HepG2 (cell line): Measurements from ENCODE around the gene HCFC1R1. TPM values are rescaled to one million over a fixed set of nuclear protein-coding genes. Genes with fewer than 3 reads are reported as not detected.
A peak's percentile ranks its signal among the peaks of the same experiment; 100 is the strongest.

Experiments
- ATAD3A ChIP-seq: sonication (generic); formaldehyde crosslinking; IDR thresholded peaks from 2 replicates; pipeline ENCODE4 v1.4.0; 2020; ENCODE audit warnings: missing genetic modification reagents
- ATRX ChIP-seq: sonication (generic); formaldehyde crosslinking; IDR thresholded peaks from 2 replicates; pipeline ENCODE4 v1.4.0; 2020; ENCODE audit warnings: missing genetic modification reagents, borderline replicate concordance
- CREM ChIP-seq, 2 experiments: sonication (generic) in 1 of 2; formaldehyde crosslinking in 1 of 2; IDR thresholded peaks; 2 replicates each; pipeline versions ENCODE4 v1.4.0 to v1.6.1; 2016 to 2020; ENCODE audit warnings: antibody characterized with exemption in 1 of 2, mild to moderate bottlenecking in 1 of 2, missing genetic modification reagents in 1 of 2
- DNMT3B ChIP-seq: conservative IDR thresholded peaks from 2 replicates; pipeline ENCODE4 v1.6.1; 2016; ENCODE audit warnings: missing biosample characterization, control low read depth
- FOXA3 ChIP-seq: IDR thresholded peaks from 2 replicates; pipeline ENCODE4 v1.6.1; 2016; ENCODE audit warnings: missing genetic modification reagents, missing compliant biosample characterization
- FOXP4 ChIP-seq: sonication (generic); formaldehyde crosslinking; IDR thresholded peaks from 2 replicates; pipeline ENCODE4 v1.4.0; 2020; ENCODE audit warnings: missing genetic modification reagents
- GATAD1 ChIP-seq: IDR thresholded peaks from 2 replicates; pipeline ENCODE4 v1.6.1; 2016; ENCODE audit warnings: missing genetic modification reagents, missing compliant biosample characterization
- GPBP1L1 ChIP-seq: sonication (generic); formaldehyde crosslinking; IDR thresholded peaks from 2 replicates; pipeline ENCODE4 v1.5.0; 2020; ENCODE audit warnings: mild to moderate bottlenecking, missing genetic modification reagents
- JDP2 ChIP-seq: sonication (generic); formaldehyde crosslinking; IDR thresholded peaks from 2 replicates; pipeline ENCODE4 v1.8.1; 2022; ENCODE audit warnings: missing genetic modification reagents, borderline replicate concordance
- KMT2B ChIP-seq: IDR thresholded peaks from 2 replicates; pipeline ENCODE4 v1.6.1; 2016; ENCODE audit warnings: missing genetic modification reagents, missing compliant biosample characterization
- MEIS1 ChIP-seq: sonication (generic); formaldehyde crosslinking; IDR thresholded peaks from 2 replicates; pipeline ENCODE4 v1.9.0; 2021; ENCODE audit warnings: mild to moderate bottlenecking, missing genetic modification reagents, moderate library complexity, borderline replicate concordance
- PHF8 ChIP-seq: sonication (generic); formaldehyde crosslinking; IDR thresholded peaks from 2 replicates; pipeline ENCODE4 v1.5.0; 2020; ENCODE audit warnings: missing genetic modification reagents
- U2AF2 ChIP-seq: fragments of 200-400 bp; formaldehyde crosslinking; IDR thresholded peaks from 2 replicates; pipeline ENCODE4 v1.6.1; 2017; ENCODE audit warnings: low read depth, mild to moderate bottlenecking, low read length
- YEATS4 ChIP-seq: sonication (generic); formaldehyde crosslinking; IDR thresholded peaks from 2 replicates; pipeline ENCODE4 v1.4.0; 2020; ENCODE audit warnings: missing genetic modification reagents, borderline replicate concordance
- ZBTB34 ChIP-seq: sonication (generic); formaldehyde crosslinking; IDR thresholded peaks from 2 replicates; pipeline ENCODE4 v1.8.0; 2022; ENCODE audit warnings: mild to moderate bottlenecking, missing genetic modification reagents
- ZBTB8A ChIP-seq: sonication (generic); formaldehyde crosslinking; IDR thresholded peaks from 2 replicates; pipeline ENCODE4 v1.4.0; 2020; ENCODE audit warnings: mild to moderate bottlenecking, low read depth, missing genetic modification reagents, borderline replicate concordance
- ZNF136 ChIP-seq: sonication (generic); formaldehyde crosslinking; IDR thresholded peaks from 2 replicates; pipeline ENCODE4 v1.8.1; 2022; ENCODE audit warnings: low read depth, mild to moderate bottlenecking, moderate library complexity, missing genetic modification reagents
- ZNF160 ChIP-seq: sonication (generic); formaldehyde crosslinking; IDR thresholded peaks from 2 replicates; pipeline ENCODE4 v1.8.0; 2022; ENCODE audit warnings: mild to moderate bottlenecking, inconsistent platforms, missing genetic modification reagents
- ZNF225 ChIP-seq: sonication (generic); formaldehyde crosslinking; IDR thresholded peaks from 2 replicates; pipeline ENCODE4 v1.4.0; 2020; ENCODE audit warnings: mild to moderate bottlenecking, missing genetic modification reagents
- ZNF260 ChIP-seq: sonication (generic); formaldehyde crosslinking; IDR thresholded peaks from 2 replicates; pipeline ENCODE4 v1.4.0; 2020; ENCODE audit warnings: missing genetic modification reagents, low read depth, mild to moderate bottlenecking, borderline replicate concordance
- ZNF33A ChIP-seq: sonication (generic); formaldehyde crosslinking; IDR thresholded peaks from 2 replicates; pipeline ENCODE4 v1.5.1; 2020; ENCODE audit warnings: missing genetic modification reagents, mild to moderate bottlenecking, moderate library complexity, borderline replicate concordance
- ZNF550 ChIP-seq: sonication (generic); formaldehyde crosslinking; IDR thresholded peaks from 2 replicates; pipeline ENCODE4 v1.4.0; 2020; ENCODE audit warnings: mild to moderate bottlenecking, missing genetic modification reagents, borderline replicate concordance
- ZNF7 ChIP-seq: IDR thresholded peaks from 2 replicates; pipeline ENCODE4 v1.6.1; 2016; ENCODE audit warnings: missing biosample characterization, missing genetic modification reagents
- ZNF75D ChIP-seq: sonication (generic); formaldehyde crosslinking; IDR thresholded peaks from 2 replicates; pipeline ENCODE4 v1.8.1; 2023; ENCODE audit warnings: missing genetic modification reagents, mild to moderate bottlenecking, borderline replicate concordance
- ZNF83 ChIP-seq: sonication (generic); formaldehyde crosslinking; IDR thresholded peaks from 2 replicates; pipeline ENCODE4 v1.4.0; 2020; ENCODE audit warnings: missing genetic modification reagents, mild to moderate bottlenecking, borderline replicate concordance
- ZSCAN25 ChIP-seq: sonication (generic); formaldehyde crosslinking; IDR thresholded peaks from 2 replicates; pipeline ENCODE4 v1.8.0; 2022; ENCODE audit warnings: mild to moderate bottlenecking, missing genetic modification reagents
- polyA plus RNA-seq, 8 experiments: library from polyadenylated mRNA; depleted of rRNA in 3 of 8; stranded (reverse) in 7 of 8; unstranded in 1 of 8; fragments of >200 nt; fragmentation: Illumina TruSeq in 4 of 8; extraction: Trizol in 4 of 8; gene quantifications; 2 replicates each; pipeline versions ENCODE4 v1.2.1 to v1.2.3, GENCODE V29; 2011 to 2016; ENCODE audit warnings: low read depth in 4 of 8, missing spikeins in 1 of 8, mixed read lengths in 1 of 8; ENCODE audit not compliant: insufficient read depth in 1 of 8
- total RNA-seq, 5 experiments: library from RNA; depleted of rRNA; stranded (reverse); fragments of >200 nt; fragmentation: Illumina TruSeq; extraction: Trizol; gene quantifications; 2 replicates each; pipeline ENCODE4 v1.2.3, GENCODE V29; 2016; ENCODE audit warnings: low read depth in 1 of 5

HCFC1R1 gene
- total and polyA plus RNA-seq, 2 of the 13 experiments (the other 11 are each of a cell fraction or from before 2014, with no cell fraction given): 13.8 to 16.1 TPM

GRCh38 chr16:2980227-2981176 is 43.2 kb downstream of the HCFC1R1 start, which contains the start of gene PKMYT1 (continued):
- TF ChIP-seq ZNF83 (CRISPR knock-in tag) (peak; percentile 46; the same call in 1 of the 2 replicates), U2AF2 (no peak), JDP2 (no peak), ATRX (no peak), PHF8 (CRISPR knock-in tag) (peak; percentile 92), DNMT3B (CRISPR knock-in tag) (no peak), ATAD3A (CRISPR knock-in tag) (no peak), KMT2B (CRISPR knock-in tag) (no peak; the same call in 1 of the 2 replicates), MEIS1 (CRISPR knock-in tag) (no peak; the same call in 1 of the 2 replicates), ZNF7 (CRISPR knock-in tag) (no peak), ZNF550 (CRISPR knock-in tag) (no peak), ZNF136 (CRISPR knock-in tag) (no peak), FOXA3 (CRISPR knock-in tag) (no peak), GPBP1L1 (CRISPR knock-in tag) (no peak), GATAD1 (CRISPR knock-in tag) (peak; percentile 59), CREM (IDR thresholded peaks at IDR 0.05) (no peak), CREM (CRISPR knock-in tag; IDR thresholded peaks at IDR 0.05) (no peak), ZSCAN25 (CRISPR knock-in tag) (no peak; the same call in 1 of the 2 replicates), ZNF75D (CRISPR knock-in tag) (0 out of 2 replicates have a peak, but pooled peaks have one; percentile 45), ZNF225 (CRISPR knock-in tag) (peak; percentile 23), ZNF160 (no peak), FOXP4 (no peak), ZNF260 (CRISPR knock-in tag) (0 out of 2 replicates have a peak, but pooled peaks have one; percentile 31), YEATS4 (CRISPR knock-in tag) (peak; percentile 82), ZNF33A (CRISPR knock-in tag) (no peak), ZBTB8A (no peak), ZBTB34 (no peak)
